Posterior cingulate gyrus (tissue), 11 donors: Measurements from ENCODE around the gene BATF.
A peak's percentile ranks its signal among the peaks of the same experiment; 100 is the strongest.
"Not testable (repeated sequence)": the region's sequence is repeated elsewhere in the genome, so short reads cannot be mapped to it uniquely, and the experiment has no call there.

ENCODE experiments used
- DNase-seq, 10 donors: peaks; one replicate each; pipeline versions ENCODE4 v3.0.0 to v3.0.0-alpha.2; 2020 to 2021; ENCODE audit warnings: mixed read lengths in 3 of 10
- intact Hi-C: fragments of 100-400 bp; cut with DNase I; formaldehyde crosslinking; loops from one replicate; pipeline ENCODE4 v1.15.1; 2023

Gene BATF

GRCh38 chr14:75522224-75522982 lies at the start of gene BATF:
BATF (plus strand) TSS chr14:75522469; CDS start chr14:75522683, 214 bp downstream.
- DNase-seq, result peak in 1 of 10 donors; percentile 29
- intact Hi-C loops, result no loop called here

GRCh38 chr14:75474127-75474526 lies 48.1 kb upstream of the BATF start:
- peak in 2 of 10 donors; percentile 2 to 76 for DNase-seq
- intact Hi-C loops, result not testable (repeated sequence)

GRCh38 chr14:75476274-75476995 lies 45.8 kb upstream of the BATF start:
- DNase-seq, result peak in 4 of 10 donors; percentile 32 to 92 (median 54)
- intact Hi-C loops, result no loop called here

GRCh38 chr14:75477881-75478280 lies 44.4 kb upstream of the BATF start:
- intact Hi-C loops, result no loop called here
- DNase-seq, result peak in 1 of 10 donors; percentile 40

GRCh38 chr14:75479770-75480600 lies 42.3 kb upstream of the BATF start:
- DNase-seq, result no peak
- intact Hi-C loops, result no loop called here

GRCh38 chr14:75482366-75482765 lies 39.9 kb upstream of the BATF start:
- intact Hi-C loops, result no loop called here
- DNase-seq, result no peak

- intact Hi-C loops, result loop anchor here (5.0 kb wide), 1 partner anchor 58 kb away; the partner anchor contains the start of gene JDP2
- DNase-seq, result no peak
Observed at GRCh38 chr14:75484711-75485429, 37.4 kb upstream of the BATF start.

- intact Hi-C loops, result loop anchor here (5.0 kb wide), 1 partner anchor 59 kb away; the partner anchor contains the start of gene JDP2
Observed at GRCh38 chr14:75486318-75486717, 36.0 kb upstream of the BATF start.

GRCh38 chr14:75487155-75487671 lies 35.1 kb upstream of the BATF start:
- intact Hi-C loops, result loop anchor here (5.0 kb wide), 1 partner anchor 60 kb away; the partner anchor contains the start of gene JDP2

More at GRCh38 chr14:75486318-75486717, 36.0 kb upstream of the BATF start:
- DNase-seq, result no peak

GRCh38 chr14:75489480-75489837 lies 32.8 kb upstream of the BATF start:
- DNase-seq, result no peak
- intact Hi-C loops, result loop anchor here (1.0 to 5.0 kb wide), 2 partner anchors 62 to 182 kb away; partner anchors contain the start of gene JDP2

More at GRCh38 chr14:75487155-75487671, 35.1 kb upstream of the BATF start:
- DNase-seq, result no peak

GRCh38 chr14:75491376-75491978 lies 30.8 kb upstream of the BATF start:
- intact Hi-C loops, result loop anchor here (10.0 kb wide), 1 partner anchor 367 kb away; the partner anchor contains the start of gene NEK9
- no peak for DNase-seq

- intact Hi-C loops, result loop anchor here (10.0 kb wide), 1 partner anchor 368 kb away; the partner anchor contains the start of gene NEK9
- no peak for DNase-seq
Observed at GRCh38 chr14:75492832-75493591, 29.3 kb upstream of the BATF start.

GRCh38 chr14:75493592-75494087 lies 28.6 kb upstream of the BATF start:
- intact Hi-C loops, result loop anchor here (10.0 kb wide), 1 partner anchor 369 kb away; the partner anchor contains the start of gene NEK9
- no peak for DNase-seq

GRCh38 chr14:75494896-75495295 lies 27.4 kb upstream of the BATF start:
- DNase-seq, result no peak
- intact Hi-C loops, result loop anchor here (10.0 kb wide), 1 partner anchor 370 kb away; the partner anchor contains the start of gene NEK9

- no peak for DNase-seq
- intact Hi-C loops, result loop anchor here (10.0 kb wide), 1 partner anchor 371 kb away; the partner anchor contains the start of gene NEK9
Observed at GRCh38 chr14:75495399-75495798, 26.9 kb upstream of the BATF start.

GRCh38 chr14:75495882-75496281 lies 26.4 kb upstream of the BATF start:
- intact Hi-C loops, result loop anchor here (10.0 kb wide), 1 partner anchor 371 kb away; the partner anchor contains the start of gene NEK9
- DNase-seq, result no peak

- intact Hi-C loops, result loop anchor here (10.0 kb wide), 1 partner anchor 372 kb away; the partner anchor contains the start of gene NEK9
- DNase-seq, result no peak
Observed at GRCh38 chr14:75496755-75497154, 25.5 kb upstream of the BATF start.

GRCh38 chr14:75497191-75497590 lies 25.1 kb upstream of the BATF start:
- intact Hi-C loops, result loop anchor here (10.0 kb wide), 1 partner anchor 372 kb away; the partner anchor contains the start of gene NEK9
- no peak for DNase-seq
